ENCODE results near the gene CCDC97. TPM values are rescaled to one million over a fixed set of nuclear protein-coding genes. Genes with fewer than 3 reads are reported as not detected.
A peak's percentile ranks its signal among the peaks of the same experiment; 100 is the strongest.

The CCDC97 gene
- total RNA-seq, 1 donor from 2014 or later: 7.9 TPM

- H3K27me3 ChIP-seq (ENCODE audit: control insufficient read depth, insufficient read depth, low read length): no peaks in the 10 kb centered on the region
- H3K4me3 ChIP-seq (ENCODE audit: low read depth, low read length): no peak overlapping the region
- FAIRE-seq: no peak
- no peak for TF ChIP-seq CTCF (IDR thresholded peaks at IDR 0.05; ENCODE audit: insufficient read depth, low read length, severe bottlenecking)
- H3K36me3 ChIP-seq (ENCODE audit: control insufficient read depth, insufficient read depth, low read length): peaks cover 29% of the 10 kb centered on the region
- DNase-seq (ENCODE audit: low read depth): no peak
Measured at GRCh38 chr19:41305927-41306793, 3.8 kb upstream of the CCDC97 start.

- TF ChIP-seq CTCF (IDR thresholded peaks at IDR 0.05; ENCODE audit: insufficient read depth, low read length, severe bottlenecking): no peak
- peaks cover 23% of the 10 kb centered on the region for H3K36me3 ChIP-seq (ENCODE audit: control insufficient read depth, insufficient read depth, low read length)
- FAIRE-seq: no peak
Measured at GRCh38 chr19:41307090-41307875, 2.7 kb upstream of the CCDC97 start.

GRCh38 chr19:41307954-41308449, 2.0 kb upstream of the CCDC97 start:
- DNase-seq (ENCODE audit: low read depth): no peak
- TF ChIP-seq CTCF (IDR thresholded peaks at IDR 0.05; ENCODE audit: insufficient read depth, low read length, severe bottlenecking): no peak
- H3K4me3 ChIP-seq (ENCODE audit: low read depth, low read length): no peak overlapping the region
- FAIRE-seq: no peak
- peaks cover 17% of the 10 kb centered on the region for H3K36me3 ChIP-seq (ENCODE audit: control insufficient read depth, insufficient read depth, low read length)
- no peaks in the 10 kb centered on the region for H3K27me3 ChIP-seq (ENCODE audit: control insufficient read depth, insufficient read depth, low read length)

More at GRCh38 chr19:41307090-41307875, 2.7 kb upstream of the CCDC97 start:
- DNase-seq (ENCODE audit: low read depth): no peak
- H3K27me3 ChIP-seq (ENCODE audit: control insufficient read depth, insufficient read depth, low read length): no peaks in the 10 kb centered on the region
- H3K4me3 ChIP-seq (ENCODE audit: low read depth, low read length): no peak overlapping the region

GRCh38 chr19:41308450-41309179, 1.4 kb upstream of the CCDC97 start:
- Histone ChIP-seq H3K4me3 (ENCODE audit: low read depth, low read length) (no peak overlapping the region), H3K36me3 (ENCODE audit: control insufficient read depth, insufficient read depth, low read length) (peaks cover 23% of the 10 kb centered on the region), H3K27me3 (ENCODE audit: control insufficient read depth, insufficient read depth, low read length) (no peaks in the 10 kb centered on the region)
- FAIRE-seq (no peak), DNase-seq (ENCODE audit: low read depth) (peak; percentile 79)
- peak; percentile 95 for TF ChIP-seq CTCF (IDR thresholded peaks at IDR 0.05; ENCODE audit: insufficient read depth, low read length, severe bottlenecking)

GRCh38 chr19:41309180-41310032, 566 bp upstream of the CCDC97 start:
- Histone ChIP-seq H3K36me3 (ENCODE audit: control insufficient read depth, insufficient read depth, low read length) (peaks cover 20% of the 10 kb centered on the region), H3K27me3 (ENCODE audit: control insufficient read depth, insufficient read depth, low read length) (no peaks in the 10 kb centered on the region), H3K4me3 (ENCODE audit: low read depth, low read length) (peak overlapping the region; percentile 58)
- FAIRE-seq (no peak), DNase-seq (ENCODE audit: low read depth) (peak; percentile 35)
- no peak for TF ChIP-seq CTCF (IDR thresholded peaks at IDR 0.05; ENCODE audit: insufficient read depth, low read length, severe bottlenecking)

All from bronchial epithelial cell (primary cell).